DND-41 (cell line): ENCODE data around the gene DLK2.

Experiments used
- ATAC-seq: fragments of 200-7000 bp; cut with Tn5 transposase; 3 replicates; pipeline ENCODE4 v1.9.1; 2021; ENCODE audit warnings: low read depth; ENCODE audit not compliant: insufficient read depth
- DNase-seq: peaks from one replicate; pipeline ENCODE4 v3.0.0-alpha.2; 2020
- H2AFZ ChIP-seq: 2 replicates; pipeline ENCODE4 v1.6.0; 2012; ENCODE audit warnings: low read depth, low read length
- H3K27ac ChIP-seq: 2 replicates; pipeline ENCODE4 v1.5.1; 2012; ENCODE audit warnings: low read length, inconsistent platforms
- H3K27me3 ChIP-seq: fragments of 200-600 bp; sonication (generic); 2 replicates; pipeline ENCODE4 v1.6.0; 2012; ENCODE audit warnings: low read length, mild to moderate bottlenecking, inconsistent platforms; ENCODE audit not compliant: insufficient read depth, poor library complexity
- H3K36me3 ChIP-seq: 2 replicates; pipeline ENCODE4 v1.5.1; 2012; ENCODE audit warnings: low read length, inconsistent platforms; ENCODE audit not compliant: insufficient read depth
- H3K4me1 ChIP-seq: 2 replicates; pipeline ENCODE4 v1.5.1; 2012; ENCODE audit warnings: mild to moderate bottlenecking, low read length; ENCODE audit not compliant: insufficient read depth
- H3K4me2 ChIP-seq: 2 replicates; pipeline ENCODE4 v1.6.0; 2012; ENCODE audit warnings: mild to moderate bottlenecking, moderate library complexity, low read length, inconsistent platforms; ENCODE audit not compliant: insufficient read depth
- H3K4me3 ChIP-seq, 2 experiments: fragments of 200-600 bp in 1 of 2; shearing (Covaris generic) in 1 of 2; 2 replicates each; pipeline ENCODE4 v1.5.1; 2012 to 2016; ENCODE audit warnings: inconsistent platforms in 2 of 2, low read length in 2 of 2, mild to moderate bottlenecking in 2 of 2, low read depth in 1 of 2, moderate library complexity in 1 of 2
- H3K79me2 ChIP-seq: 2 replicates; pipeline ENCODE4 v1.6.0; 2012; ENCODE audit warnings: low read length, inconsistent platforms; ENCODE audit not compliant: insufficient read depth
- H3K9ac ChIP-seq: 2 replicates; pipeline ENCODE4 v1.6.0; 2012; ENCODE audit warnings: low read depth, mild to moderate bottlenecking, inconsistent platforms, low read length, moderate library complexity
- H3K9me3 ChIP-seq: 2 replicates; pipeline ENCODE4 v1.5.1; 2012; ENCODE audit warnings: low read length, moderate library complexity, mild to moderate bottlenecking, inconsistent platforms; ENCODE audit not compliant: insufficient read depth, severe bottlenecking
- H4K20me1 ChIP-seq: 2 replicates; pipeline ENCODE4 v1.6.0; 2012; ENCODE audit warnings: low read length; ENCODE audit not compliant: insufficient read depth
- CTCF ChIP-seq: IDR thresholded peaks from 2 replicates; pipeline ENCODE4 v1.5.1; 2012; ENCODE audit warnings: borderline replicate concordance, low read length, moderate library complexity, mild to moderate bottlenecking; ENCODE audit not compliant: poor library complexity, severe bottlenecking; ENCODE audit errors: extremely low read depth
- EZH2 ChIP-seq: IDR thresholded peaks from 3 replicates; pipeline ENCODE4 v1.6.1; 2012; ENCODE audit warnings: borderline replicate concordance, low read depth, mild to moderate bottlenecking, moderate library complexity, low read length, inconsistent platforms; ENCODE audit not compliant: severe bottlenecking

DLK2 gene

GRCh38 chr6:43478008-43478372, 22.6 kb upstream of the DLK2 start:
- Histone ChIP-seq H3K4me1 (peaks cover 28% of the 10 kb centered on the region), H3K79me2 (peaks cover 41% of the 10 kb centered on the region), H3K27ac (peak overlapping the region; percentile 76), H3K27me3 (no peaks in the 10 kb centered on the region), H2AFZ (peak overlapping the region; percentile 85), H3K9ac (peak overlapping the region; percentile 67), H3K9me3 (no peaks in the 10 kb centered on the region), H4K20me1 (no peaks in the 10 kb centered on the region), H3K36me3 (no peaks in the 10 kb centered on the region), H3K4me3 (peak overlapping the region; percentile 82 to 87), H3K4me2 (peak overlapping the region; percentile 88)
- TF ChIP-seq EZH2 (no peak), CTCF (no peak)
- DNase-seq = no peak
- ATAC-seq = peak; percentile 5; the same call in 1 of the 3 replicates

- Histone ChIP-seq H4K20me1 (no peaks in the 10 kb centered on the region), H3K4me2 (peak within 1 kb of the TSS; percentile 88), H3K79me2 (peaks cover 37% of the 10 kb centered on the region), H3K9me3 (no peaks in the 10 kb centered on the region), H2AFZ (peak within 1 kb of the TSS; percentile 85), H3K9ac (peak within 1 kb of the TSS; percentile 67), H3K36me3 (no peaks in the 10 kb centered on the region), H3K27me3 (no peaks in the 10 kb centered on the region), H3K4me3 (peak within 1 kb of the TSS; percentile 82 to 87), H3K27ac (peak within 1 kb of the TSS; percentile 76), H3K4me1 (peaks cover 28% of the 10 kb centered on the region)
- peak; percentile 97 for ATAC-seq
- TF ChIP-seq EZH2 (no peak), CTCF (no peak)
- peak; percentile 94 for DNase-seq
These were observed 22.1 kb upstream of the DLK2 start, which contains the start of gene TJAP1 for GRCh38 chr6:43477235-43478007. TSS of gene TJAP1 (plus strand) at chr6:43477570. CDS start at chr6:43499002, 21,432 bp downstream.

- Histone ChIP-seq H3K27ac (no peak overlapping the region), H4K20me1 (no peaks in the 10 kb centered on the region), H3K4me2 (peak overlapping the region; percentile 88), H3K9ac (peak overlapping the region; percentile 67), H3K79me2 (peaks cover 30% of the 10 kb centered on the region), H3K4me3 (peak overlapping the region; percentile 82 to 87; a peak in 3 of 4 replicates), H3K9me3 (no peaks in the 10 kb centered on the region), H3K27me3 (no peaks in the 10 kb centered on the region), H3K36me3 (no peaks in the 10 kb centered on the region), H3K4me1 (peaks cover 28% of the 10 kb centered on the region), H2AFZ (peak overlapping the region; percentile 85)
- no peak for ATAC-seq
- no peak for DNase-seq
- no peak for TF ChIP-seq EZH2
- no peak for TF ChIP-seq CTCF
These were observed 21.4 kb upstream of the DLK2 start for GRCh38 chr6:43476746-43477145.
